ENCODE results near the gene CEND1. TPM values are rescaled to one million over a fixed set of nuclear protein-coding genes. Genes with fewer than 3 reads are reported as not detected.

Gene CEND1
- total RNA-seq, 1 experiment from 2014 or later, result 0.81 TPM

DNA sequence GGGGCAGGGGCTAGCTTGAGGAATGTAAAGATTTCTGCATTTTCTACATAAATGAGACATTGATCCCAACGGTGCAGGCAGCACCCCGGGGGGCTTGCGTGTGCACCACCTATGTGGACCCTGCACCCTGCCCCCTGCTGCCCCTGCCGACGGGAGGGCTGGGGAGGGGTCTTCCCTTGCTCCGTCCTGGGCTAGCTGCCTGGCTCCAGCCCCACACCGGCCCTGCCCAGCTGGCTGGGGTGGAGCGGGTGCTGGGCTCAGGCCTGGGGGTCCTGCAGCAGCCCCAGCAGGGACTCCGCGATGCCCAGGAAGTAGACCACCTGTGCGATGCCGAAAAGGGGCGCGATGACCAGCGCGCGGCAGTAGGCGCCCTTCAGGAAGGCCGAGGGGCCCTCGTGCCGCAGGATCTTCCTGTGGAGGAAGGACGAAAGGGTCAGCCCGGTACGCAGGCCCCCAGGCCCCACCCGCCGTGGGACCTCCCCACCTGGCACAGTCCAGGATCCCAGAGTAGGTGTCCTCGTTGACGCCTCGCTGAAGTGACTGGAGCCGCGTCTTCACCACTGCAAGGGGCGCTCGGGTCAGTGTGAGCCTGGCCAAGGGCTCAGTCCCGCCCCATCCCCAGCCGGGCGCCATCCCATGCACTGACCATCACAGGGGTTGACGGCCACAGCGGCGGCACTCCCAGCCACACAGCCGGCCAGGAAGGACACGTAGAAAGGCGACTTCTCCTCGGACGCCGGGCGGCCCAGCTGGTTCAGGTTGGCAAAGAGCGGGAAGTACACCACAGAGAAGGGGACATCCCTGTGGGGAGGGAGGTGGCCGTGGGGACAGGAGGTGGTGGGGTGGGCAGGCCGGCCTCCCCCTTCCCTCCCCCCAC is 2.0 kb upstream of the CEND1 start:
- Mint-ChIP-seq H3K4me1 (peaks cover 11 to 37% of the 10 kb centered on the region in 2 experiments), H3K4me3 (no peak overlapping the region), H3K27me3 (ENCODE audit: low read depth) (no peaks in the 10 kb centered on the region), H3K9me3 (no peaks in the 10 kb centered on the region), H3K27ac (no peak overlapping the region), H3K36me3 (ENCODE audit: insufficient read depth in 1 of 3, low read depth in 3 of 3) (peaks cover 0 to 16% (median 3%) of the 10 kb centered on the region in 3 experiments; a peak in 2 of 7 replicates)
- no peak overlapping the region for H2AFZ ChIP-seq (ENCODE audit: low read length)
- H3K14ac ChIP-seq (ENCODE audit: insufficient read depth, low read length), result no peak overlapping the region
- H3K27ac ChIP-seq (ENCODE audit: insufficient read length, low read depth, low read length), result no peak overlapping the region
- no CpG with 5 or more reads among the region's 49 CpGs for WGBS (ENCODE audit: extremely low coverage, insufficient read length, low lambda C conversion rate)
- no peak for DNase-seq
- H3K4ac ChIP-seq (ENCODE audit: low read depth, low read length), result no peak overlapping the region
- no peak overlapping the region for H3K18ac ChIP-seq (ENCODE audit: insufficient read length, low read depth, low read length)
- H3K23me2 ChIP-seq (ENCODE audit: insufficient read length, low read depth, low read length, poor library complexity, severe bottlenecking), result peaks cover 5% of the 10 kb centered on the region
- no peaks in the 10 kb centered on the region for H3K27me3 ChIP-seq (ENCODE audit: insufficient read depth, low read length)
- no peak overlapping the region for H3K23ac ChIP-seq (ENCODE audit: insufficient read length, low read depth, low read length)
- H3K9ac ChIP-seq (ENCODE audit: extremely low read depth, insufficient read length, low read length), result no peak overlapping the region
- no peak overlapping the region for H2BK15ac ChIP-seq (ENCODE audit: low read depth, low read length)
- no peak overlapping the region for H2BK12ac ChIP-seq (ENCODE audit: insufficient read length, low read depth, low read length)
- H3K9me3 ChIP-seq (ENCODE audit: control insufficient read depth, low read depth, low read length), result no peaks in the 10 kb centered on the region
- peaks cover 2% of the 10 kb centered on the region for H4K20me1 ChIP-seq (ENCODE audit: control insufficient read depth, insufficient read depth, insufficient read length)
- no peaks in the 10 kb centered on the region for H3K79me1 ChIP-seq (ENCODE audit: insufficient read depth, low read depth, low read length, poor library complexity, severe bottlenecking)
- H4K8ac ChIP-seq (replicated peaks; ENCODE audit: insufficient read length, low read depth, low read length), result no peak overlapping the region
- H3K4me1 ChIP-seq (ENCODE audit: insufficient read depth, low read length), result no peaks in the 10 kb centered on the region; the same call in 1 of the 2 replicates
- H2BK120ac ChIP-seq (ENCODE audit: low read depth, low read length, poor library complexity, severe bottlenecking), result no peak overlapping the region
- no peak overlapping the region for H4K91ac ChIP-seq (ENCODE audit: insufficient read length, low read depth, low read length)
- H2AK5ac ChIP-seq (ENCODE audit: insufficient read length, low read length), result no peak overlapping the region
- H2BK20ac ChIP-seq (ENCODE audit: low read depth, low read length, poor library complexity, severe bottlenecking), result no peak overlapping the region
- no peak overlapping the region for H3T11ph ChIP-seq (ENCODE audit: low read length)
- TF ChIP-seq, protein P1, sequence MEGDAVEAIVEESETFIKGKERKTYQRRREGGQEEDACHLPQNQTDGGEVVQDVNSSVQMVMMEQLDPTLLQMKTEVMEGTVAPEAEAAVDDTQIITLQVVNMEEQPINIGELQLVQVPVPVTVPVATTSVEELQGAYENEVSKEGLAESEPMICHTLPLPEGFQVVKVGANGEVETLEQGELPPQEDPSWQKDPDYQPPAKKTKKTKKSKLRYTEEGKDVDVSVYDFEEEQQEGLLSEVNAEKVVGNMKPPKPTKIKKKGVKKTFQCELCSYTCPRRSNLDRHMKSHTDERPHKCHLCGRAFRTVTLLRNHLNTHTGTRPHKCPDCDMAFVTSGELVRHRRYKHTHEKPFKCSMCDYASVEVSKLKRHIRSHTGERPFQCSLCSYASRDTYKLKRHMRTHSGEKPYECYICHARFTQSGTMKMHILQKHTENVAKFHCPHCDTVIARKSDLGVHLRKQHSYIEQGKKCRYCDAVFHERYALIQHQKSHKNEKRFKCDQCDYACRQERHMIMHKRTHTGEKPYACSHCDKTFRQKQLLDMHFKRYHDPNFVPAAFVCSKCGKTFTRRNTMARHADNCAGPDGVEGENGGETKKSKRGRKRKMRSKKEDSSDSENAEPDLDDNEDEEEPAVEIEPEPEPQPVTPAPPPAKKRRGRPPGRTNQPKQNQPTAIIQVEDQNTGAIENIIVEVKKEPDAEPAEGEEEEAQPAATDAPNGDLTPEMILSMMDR (conservative IDR thresholded peaks at IDR 0.05), result no peak
- no peak overlapping the region for H3K56ac ChIP-seq (ENCODE audit: insufficient read length, low read depth, low read length)
- no peak overlapping the region for H2BK5ac ChIP-seq (ENCODE audit: insufficient read length, low read length)
- H3K4me2 ChIP-seq (ENCODE audit: insufficient read depth, insufficient read length, low read length), result no peak overlapping the region
- no peaks in the 10 kb centered on the region for H3K79me2 ChIP-seq (ENCODE audit: insufficient read depth, low read length)
- no peak overlapping the region for H4K5ac ChIP-seq (ENCODE audit: insufficient read length, low read depth, low read length)

Measured in H9 (cell line).